IMR-90 (cell line): ENCODE results near the gene KCP. TPM values are rescaled to one million over a fixed set of nuclear protein-coding genes. Genes with fewer than 3 reads are reported as not detected.

Experiments used
- ATAC-seq: fragments of 200-7000 bp; cut with Tn5 transposase; 2 replicates; pipeline ENCODE4 v1.9.1; 2020; ENCODE audit warnings: low read depth, mild to moderate bottlenecking, moderate library complexity
- BruUV-seq: library from RNA; stranded (reverse); fragments of 400-500 nt; replicated peaks from 2 replicates; lab custom pipeline; 2021; lab: Mats Ljungman, UMichigan
- CTCF ChIA-PET: fragments of 300-600 bp; formaldehyde crosslinking; extraction: SDS; loops from one replicate; lab custom pipeline; 2021; ENCODE audit warnings: antibody characterized with exemption; lab: Yijun Ruan, JAX
- POLR2A ChIA-PET: fragments of 300-600 bp; sonication (Branson Sonifier 250); formaldehyde crosslinking; loops from one replicate; lab custom pipeline; 2022; ENCODE audit warnings: antibody characterized with exemption; ENCODE audit not compliant: unreplicated experiment; lab: Charles Lee
- DNase-seq: peaks from one replicate; pipeline ENCODE4 v3.0.0; 2013
- H2AFZ ChIP-seq: replicated peaks from 2 replicates; pipeline ENCODE3; 2013; ENCODE audit warnings: low read length, mild to moderate bottlenecking; ENCODE audit not compliant: poor library complexity
- H2AK5ac ChIP-seq: 2 replicates; pipeline ENCODE4 v1.6.1; 2013; ENCODE audit warnings: low read depth, low read length, inconsistent platforms
- H2AK9ac ChIP-seq: replicated peaks from 2 replicates; pipeline ENCODE3; 2013; ENCODE audit warnings: mild to moderate bottlenecking, low read depth, low read length, moderate library complexity; ENCODE audit not compliant: poor library complexity
- H2BK120ac ChIP-seq: 2 replicates; pipeline ENCODE4 v1.6.1; 2013; ENCODE audit warnings: low read depth, low read length, inconsistent platforms
- H2BK15ac ChIP-seq: 3 replicates; pipeline ENCODE4 v1.6.1; 2013; ENCODE audit warnings: low read depth, low read length, inconsistent platforms
- H2BK20ac ChIP-seq: 2 replicates; pipeline ENCODE4 v1.6.1; 2013; ENCODE audit warnings: low read depth, mild to moderate bottlenecking, inconsistent platforms, low read length, moderate library complexity
- H2BK5ac ChIP-seq: 2 replicates; pipeline ENCODE4 v1.6.1; 2013; ENCODE audit warnings: mild to moderate bottlenecking, low read depth, low read length, inconsistent platforms; ENCODE audit not compliant: poor library complexity, severe bottlenecking
- H3K14ac ChIP-seq: replicated peaks from 2 replicates; pipeline ENCODE4 v1.6.1; 2013; ENCODE audit warnings: low read depth, low read length, inconsistent platforms
- H3K18ac ChIP-seq: 2 replicates; pipeline ENCODE4 v1.6.1; 2013; ENCODE audit warnings: low read depth, low read length, control low read depth
- H3K23ac ChIP-seq: 2 replicates; pipeline ENCODE4 v1.6.1; 2013; ENCODE audit warnings: low read depth, low read length, inconsistent platforms
- H3K27ac ChIP-seq: 2 replicates; pipeline ENCODE4 v1.5.1; 2013; ENCODE audit warnings: mild to moderate bottlenecking, control low read depth, low read length; ENCODE audit not compliant: insufficient read depth
- H3K27me3 ChIP-seq: 2 replicates; pipeline ENCODE4 v1.6.1; 2013; ENCODE audit warnings: low read length; ENCODE audit not compliant: control insufficient read depth, insufficient read depth
- H3K36me3 ChIP-seq: 2 replicates; pipeline ENCODE4 v1.6.1; 2013; ENCODE audit warnings: low read length, mixed read lengths; ENCODE audit not compliant: control insufficient read depth, insufficient read depth
- H3K4ac ChIP-seq: 2 replicates; pipeline ENCODE4 v1.6.1; 2013; ENCODE audit warnings: low read depth, low read length, inconsistent platforms
- H3K4me1 ChIP-seq: 2 replicates; pipeline ENCODE4 v1.6.1; 2013; ENCODE audit warnings: low read length, mixed read lengths; ENCODE audit not compliant: control insufficient read depth, insufficient read depth
- H3K4me2 ChIP-seq: 2 replicates; pipeline ENCODE4 v1.6.1; 2013; ENCODE audit warnings: low read depth, mild to moderate bottlenecking, control low read depth, low read length, moderate library complexity
- H3K4me3 ChIP-seq: 2 replicates; pipeline ENCODE4 v1.5.1; 2013; ENCODE audit warnings: low read depth, mild to moderate bottlenecking, control low read depth, low read length, moderate library complexity; ENCODE audit not compliant: insufficient read depth
- H3K56ac ChIP-seq: 2 replicates; pipeline ENCODE4 v1.6.1; 2013; ENCODE audit warnings: low read length, inconsistent platforms; ENCODE audit not compliant: insufficient read depth; ENCODE audit errors: extremely low read depth
- H3K79me1 ChIP-seq, 2 experiments: 2 replicates each; pipeline ENCODE4 v1.6.1; 2013; ENCODE audit warnings: low read length in 2 of 2, inconsistent platforms in 1 of 2, low read depth in 1 of 2
- H3K9ac ChIP-seq: 2 replicates; pipeline ENCODE4 v1.6.1; 2013; ENCODE audit warnings: low read depth, low read length, control low read depth
- H3K9me1 ChIP-seq: 2 replicates; pipeline ENCODE4 v1.6.1; 2013; ENCODE audit warnings: low read length, inconsistent platforms; ENCODE audit not compliant: insufficient read depth
- H3K9me3 ChIP-seq: 2 replicates; pipeline ENCODE4 v1.6.1; 2013; ENCODE audit warnings: low read length; ENCODE audit not compliant: control insufficient read depth, insufficient read depth
- H4K20me1 ChIP-seq: 2 replicates; pipeline ENCODE4 v1.6.1; 2013; ENCODE audit warnings: low read length, inconsistent platforms; ENCODE audit not compliant: insufficient read depth
- H4K5ac ChIP-seq: 2 replicates; pipeline ENCODE4 v1.6.1; 2013; ENCODE audit warnings: mild to moderate bottlenecking, low read depth, low read length, control low read depth
- H4K8ac ChIP-seq, 2 experiments: 2 replicates each; pipeline ENCODE4 v1.6.1; 2013; ENCODE audit warnings: low read depth in 2 of 2, low read length in 2 of 2, control low read depth in 1 of 2, inconsistent platforms in 1 of 2
- H4K91ac ChIP-seq: 2 replicates; pipeline ENCODE4 v1.6.1; 2013; ENCODE audit warnings: low read depth, low read length, inconsistent platforms; ENCODE audit not compliant: insufficient read depth
- CEBPB ChIP-seq: IDR thresholded peaks from 2 replicates; pipeline ENCODE4 v1.6.1; 2012; ENCODE audit warnings: low read depth, low read length, improper control_type of control experiment
- ELK1 ChIP-seq: fragments of 150-350 bp; IDR thresholded peaks from 2 replicates; pipeline ENCODE4 v1.6.1; 2016; ENCODE audit warnings: low read depth, mild to moderate bottlenecking, low read length, moderate library complexity, borderline replicate concordance
- FOS ChIP-seq: fragments of 150-350 bp; IDR thresholded peaks from 2 replicates; pipeline ENCODE4 v1.6.1; 2016; ENCODE audit warnings: low read depth, low read length
- MAZ ChIP-seq: IDR thresholded peaks from 2 replicates; pipeline ENCODE4 v1.6.1; 2012; ENCODE audit warnings: low read depth, mild to moderate bottlenecking, low read length, improper control_type of control experiment, moderate library complexity, borderline replicate concordance
- MXI1 ChIP-seq: IDR thresholded peaks from 2 replicates; pipeline ENCODE4 v1.6.1; 2012; ENCODE audit warnings: low read depth, mild to moderate bottlenecking, low read length, moderate library complexity, borderline replicate concordance
- POLR2A ChIP-seq: IDR thresholded peaks from 2 replicates; pipeline ENCODE4 v1.6.1; 2012; ENCODE audit warnings: mild to moderate bottlenecking, low read depth, low read length
- RAD21 ChIP-seq: IDR thresholded peaks from 2 replicates; pipeline ENCODE4 v1.6.1; 2012; ENCODE audit warnings: low read length, improper control_type of control experiment
- RCOR1 ChIP-seq: IDR thresholded peaks from 2 replicates; pipeline ENCODE4 v1.6.1; 2012; ENCODE audit warnings: mild to moderate bottlenecking, low read length, improper control_type of control experiment; ENCODE audit not compliant: insufficient replicate concordance
- SMC3 ChIP-seq: fragments of 150-350 bp; IDR thresholded peaks from 2 replicates; pipeline ENCODE4 v1.6.1; 2016; ENCODE audit warnings: low read depth, mild to moderate bottlenecking, antibody characterized with exemption, low read length, moderate library complexity
- USF2 ChIP-seq: fragments of 150-350 bp; IDR thresholded peaks from 2 replicates; pipeline ENCODE4 v1.6.1; 2017; ENCODE audit warnings: mild to moderate bottlenecking, antibody characterized with exemption, low read length, low read depth
- WGBS, 2 experiments: methylation state at CpG; one replicate each; pipeline versions ENCODE4 v1.1.5 to v1.1.7; 2013; ENCODE audit warnings: missing lambda C conversion rate in 2 of 2; ENCODE audit not compliant: insufficient read length in 1 of 2; ENCODE audit errors: extremely low coverage in 2 of 2; 5-methylcytosine and 5-hydroxymethylcytosine counted together
- dilution Hi-C: fragments of 300-500 bp; cut with HindIII; formaldehyde crosslinking; loops from one replicate; pipeline ENCODE4 v1.14.3; 2018; ENCODE audit warnings: low sequenced_read_pairs; ENCODE audit not compliant: unreplicated experiment
- in situ Hi-C: fragments of 300-500 bp; cut with MboI; formaldehyde crosslinking; loops from 3 replicates; pipeline ENCODE4 v1.14.3; 2019; ENCODE audit warnings: low sequenced_read_pairs, inconsistent platforms, mixed read lengths
- intact Hi-C: fragments of 100-400 bp; cut with micrococcal nuclease; formaldehyde crosslinking; loops from 2 replicates; pipeline ENCODE4 v1.10.0; 2022
- polyA plus RNA-seq, 3 experiments: library from polyadenylated mRNA; depleted of rRNA; stranded (reverse); fragments of >200 nt; gene quantifications; 2 replicates each; pipeline ENCODE4 v1.2.3, GENCODE V29; 2012; ENCODE audit warnings: low replicate concordance in 1 of 3
- total RNA-seq: library from RNA; depleted of rRNA; stranded (reverse); fragments of >200 nt; gene quantifications from 2 replicates; pipeline ENCODE4 v1.2.3, GENCODE V29; 2012
- TF ChIP-seq, protein P1 (sequence below): conservative IDR thresholded peaks from 2 replicates; pipeline ENCODE4 v1.5.1; 2012; ENCODE audit warnings: mild to moderate bottlenecking, low read depth, low read length, improper control_type of control experiment

KCP gene
- total and polyA plus RNA-seq, 2 of the 4 experiments (the other 2 are of a cell fraction): 0.03 TPM; not detected in 1

GRCh38 chr7:128845987-128846386 lies 64.5 kb downstream of the KCP start:
- Histone ChIP-seq H2AFZ (no peak overlapping the region), H3K9me3 (no peaks in the 10 kb centered on the region), H2BK20ac (no peak overlapping the region), H3K36me3 (peaks cover 96% of the 10 kb centered on the region), H3K4me3 (no peak overlapping the region), H4K91ac (no peak overlapping the region), H4K5ac (no peak overlapping the region), H2BK5ac (no peak overlapping the region), H3K4me2 (no peak overlapping the region), H3K4ac (no peak overlapping the region), H3K23ac (no peak overlapping the region), H3K9me1 (no peaks in the 10 kb centered on the region), H3K27ac (no peak overlapping the region), H3K56ac (no peak overlapping the region), H2BK15ac (no peak overlapping the region), H4K20me1 (peaks cover 77% of the 10 kb centered on the region), H3K9ac (no peak overlapping the region), H3K4me1 (peaks cover 3% of the 10 kb centered on the region; the same call in 1 of the 2 replicates), H4K8ac (no peak overlapping the region), H3K14ac (no peak overlapping the region), H3K79me1 (peaks cover 40 to 75% of the 10 kb centered on the region in 2 experiments), H3K27me3 (no peaks in the 10 kb centered on the region), H2BK120ac (no peak overlapping the region), H2AK9ac (no peak overlapping the region), H3K18ac (no peak overlapping the region), H2AK5ac (no peak overlapping the region)
- ATAC-seq (no peak), DNase-seq (no peak)
- BruUV-seq: no TSS peak
- dilution Hi-C loops: no loop called here
- ChIA-PET POLR2A (no interaction called here), CTCF (no interaction called here)
- WGBS, 2 experiments: 86% methylated on average over 11 of the region's 19 CpGs; no CpG with 5 or more reads in 1 of the 2 experiments
- intact Hi-C loops: no loop called here
- in situ Hi-C loops: no loop called here
- TF ChIP-seq CEBPB: no peak
- TF ChIP-seq FOS: no peak
- TF ChIP-seq MAZ: no peak
- no peak for TF ChIP-seq RCOR1
- TF ChIP-seq SMC3: no peak
- TF ChIP-seq USF2: no peak
- no peak for TF ChIP-seq POLR2A
- no peak for TF ChIP-seq ELK1
- TF ChIP-seq, protein P1, sequence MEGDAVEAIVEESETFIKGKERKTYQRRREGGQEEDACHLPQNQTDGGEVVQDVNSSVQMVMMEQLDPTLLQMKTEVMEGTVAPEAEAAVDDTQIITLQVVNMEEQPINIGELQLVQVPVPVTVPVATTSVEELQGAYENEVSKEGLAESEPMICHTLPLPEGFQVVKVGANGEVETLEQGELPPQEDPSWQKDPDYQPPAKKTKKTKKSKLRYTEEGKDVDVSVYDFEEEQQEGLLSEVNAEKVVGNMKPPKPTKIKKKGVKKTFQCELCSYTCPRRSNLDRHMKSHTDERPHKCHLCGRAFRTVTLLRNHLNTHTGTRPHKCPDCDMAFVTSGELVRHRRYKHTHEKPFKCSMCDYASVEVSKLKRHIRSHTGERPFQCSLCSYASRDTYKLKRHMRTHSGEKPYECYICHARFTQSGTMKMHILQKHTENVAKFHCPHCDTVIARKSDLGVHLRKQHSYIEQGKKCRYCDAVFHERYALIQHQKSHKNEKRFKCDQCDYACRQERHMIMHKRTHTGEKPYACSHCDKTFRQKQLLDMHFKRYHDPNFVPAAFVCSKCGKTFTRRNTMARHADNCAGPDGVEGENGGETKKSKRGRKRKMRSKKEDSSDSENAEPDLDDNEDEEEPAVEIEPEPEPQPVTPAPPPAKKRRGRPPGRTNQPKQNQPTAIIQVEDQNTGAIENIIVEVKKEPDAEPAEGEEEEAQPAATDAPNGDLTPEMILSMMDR: no peak
- TF ChIP-seq MXI1: no peak
- TF ChIP-seq RAD21: no peak
